ENCODE results near the gene TMEM164.

The TMEM164 gene

GRCh38 chrX:110173192-110174175 is 170.6 kb downstream of the TMEM164 start:
- no peak for DNase-seq

- DNase-seq, result no peak
These were observed 172.2 kb downstream of the TMEM164 start for GRCh38 chrX:110175146-110175545.

- DNase-seq, result no peak
These were observed 172.8 kb downstream of the TMEM164 start for GRCh38 chrX:110175696-110176095.

GRCh38 chrX:110178179-110178865 is 175.4 kb downstream of the TMEM164 start:
- DNase-seq, result no peak

GRCh38 chrX:110180176-110180927 is 177.4 kb downstream of the TMEM164 start:
- no peak for DNase-seq

DNA sequence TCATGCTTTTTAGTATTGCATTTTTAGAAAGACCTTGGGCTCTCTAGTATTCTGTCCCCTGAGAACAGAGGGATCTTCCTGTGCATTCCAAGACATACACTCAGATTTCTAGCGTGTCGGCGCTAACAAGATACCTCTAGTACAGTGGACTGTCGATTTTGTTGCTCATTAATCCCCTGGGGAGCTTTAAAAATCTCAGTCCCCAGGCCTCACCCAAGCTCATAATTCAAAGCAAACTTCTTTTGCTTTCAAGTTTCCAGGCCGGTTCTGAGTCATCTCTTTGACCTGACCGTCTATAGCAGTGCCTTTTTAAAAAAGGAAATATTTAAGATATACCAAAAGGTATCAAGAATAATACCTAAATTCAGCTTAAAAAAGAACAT is 178.0 kb downstream of the TMEM164 start:
- DNase-seq, result no peak

DNA sequence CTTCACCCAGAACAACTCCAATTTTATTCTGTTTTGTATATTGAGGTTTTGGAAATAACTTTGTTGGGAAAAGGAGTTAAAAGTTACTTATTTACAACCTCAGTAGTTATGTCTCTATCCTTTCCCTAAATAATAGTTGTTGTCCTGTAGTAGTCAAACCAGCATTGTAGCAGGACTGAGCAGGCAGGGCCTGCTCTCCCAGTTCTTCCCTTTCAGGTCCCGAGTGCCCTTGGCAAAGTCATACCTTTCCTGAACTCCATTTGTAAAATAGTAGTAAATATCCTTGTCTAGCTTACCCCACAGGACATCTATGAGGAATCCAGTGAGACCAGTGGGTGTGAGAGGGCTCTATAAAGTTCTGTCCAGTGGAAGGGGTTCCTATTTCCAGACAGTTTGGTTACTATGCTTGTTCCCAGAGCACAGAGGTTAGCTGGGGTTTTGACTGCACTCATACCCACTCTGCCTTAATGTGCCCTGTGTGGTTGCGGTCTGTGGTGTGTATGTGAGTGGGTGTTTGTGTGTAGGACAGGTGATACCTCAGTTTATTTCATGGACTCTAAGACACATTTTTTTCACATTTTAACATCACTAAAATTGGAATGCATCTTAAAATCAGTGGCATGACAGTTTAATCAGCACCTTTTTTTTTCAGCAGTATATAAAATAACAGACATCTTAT is 178.7 kb downstream of the TMEM164 start:
- DNase-seq, result no peak

DNA sequence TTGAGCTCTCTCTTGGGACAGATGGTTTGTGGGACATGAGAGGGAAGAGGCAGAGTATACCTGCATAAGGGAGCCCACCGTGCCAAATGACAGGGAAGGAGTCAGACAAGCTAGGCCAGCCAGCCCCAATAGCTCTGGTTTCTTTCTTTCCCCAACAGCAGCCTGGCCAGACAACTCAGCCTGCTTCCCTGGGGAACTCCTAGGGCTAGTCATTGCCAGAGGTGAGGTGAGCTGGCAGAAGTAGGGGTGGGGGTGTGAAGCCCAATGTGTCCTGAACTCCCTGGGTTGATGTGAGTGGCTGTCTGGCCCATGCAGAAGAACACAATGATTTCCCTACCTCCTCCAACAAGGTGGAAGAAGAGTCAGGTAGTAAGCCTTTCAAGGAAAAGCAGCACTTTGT is 179.4 kb downstream of the TMEM164 start:
- no peak for DNase-seq

- DNase-seq, result no peak
These were observed 180.0 kb downstream of the TMEM164 start for GRCh38 chrX:110182865-110183264.

- DNase-seq, result no peak
These were observed 180.4 kb downstream of the TMEM164 start for GRCh38 chrX:110183314-110183713.

- no peak for DNase-seq
These were observed 186.0 kb downstream of the TMEM164 start for GRCh38 chrX:110188701-110189558.

- DNase-seq, result no peak
These were observed 189.6 kb downstream of the TMEM164 start for GRCh38 chrX:110192516-110192915.

DNA sequence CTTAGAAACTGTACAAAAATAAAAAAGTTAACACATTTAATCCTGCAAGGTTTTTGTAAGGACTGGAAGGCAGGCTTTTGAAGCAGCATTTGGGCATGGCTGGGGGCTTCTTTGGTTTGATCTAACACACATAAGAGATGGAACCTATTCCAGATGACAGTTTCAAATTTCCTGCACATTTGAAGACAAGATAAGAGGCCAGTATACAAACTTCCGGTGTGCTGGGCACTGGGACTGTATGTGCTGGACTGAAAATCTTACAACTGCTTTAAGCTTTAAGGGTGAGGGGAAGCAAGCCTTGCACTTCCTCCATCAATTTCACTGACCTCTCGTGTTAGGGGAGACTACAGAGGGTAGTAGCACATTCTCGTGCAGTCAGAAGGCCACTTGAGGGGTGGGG is 192.1 kb downstream of the TMEM164 start:
- DNase-seq, result no peak

DNA sequence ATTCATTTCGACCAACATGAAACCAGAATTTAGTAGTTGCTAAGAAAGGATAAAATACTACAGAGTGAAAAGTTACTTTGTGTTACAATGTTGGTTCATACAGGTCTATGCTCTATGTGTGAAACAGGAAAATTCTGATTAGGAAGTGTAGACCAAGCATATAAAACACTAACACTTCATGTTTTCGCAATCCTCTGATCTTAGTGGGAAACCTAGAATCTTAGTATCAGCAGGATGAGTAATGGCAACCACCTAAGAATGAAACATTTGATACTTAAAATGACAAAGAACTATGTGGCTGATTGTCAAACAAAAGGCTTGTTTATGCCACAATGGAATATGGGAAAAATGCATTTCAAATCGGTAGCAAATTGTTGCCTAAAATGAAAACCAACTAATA is 198.9 kb downstream of the TMEM164 start:
- no peak for DNase-seq

DNA sequence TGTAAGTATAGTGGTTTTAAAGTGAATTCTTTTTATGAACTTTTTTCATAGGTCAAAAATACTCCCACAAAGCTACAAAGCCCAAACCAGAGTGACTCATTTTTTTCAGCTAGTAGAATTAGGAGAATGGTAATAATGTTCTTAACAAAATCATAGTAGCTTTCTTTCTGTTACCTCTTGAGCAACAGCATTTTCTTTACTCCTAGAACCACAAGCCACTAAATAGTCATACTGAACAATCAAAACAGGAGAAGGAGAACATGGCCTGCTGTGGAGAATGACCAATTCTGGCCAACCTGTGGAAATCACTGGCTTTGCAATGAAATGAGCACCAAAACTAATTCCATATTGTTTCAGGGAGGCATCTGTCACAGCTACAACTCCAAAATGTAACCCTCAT is 202.1 kb downstream of the TMEM164 start:
- DNase-seq, result no peak

DNA sequence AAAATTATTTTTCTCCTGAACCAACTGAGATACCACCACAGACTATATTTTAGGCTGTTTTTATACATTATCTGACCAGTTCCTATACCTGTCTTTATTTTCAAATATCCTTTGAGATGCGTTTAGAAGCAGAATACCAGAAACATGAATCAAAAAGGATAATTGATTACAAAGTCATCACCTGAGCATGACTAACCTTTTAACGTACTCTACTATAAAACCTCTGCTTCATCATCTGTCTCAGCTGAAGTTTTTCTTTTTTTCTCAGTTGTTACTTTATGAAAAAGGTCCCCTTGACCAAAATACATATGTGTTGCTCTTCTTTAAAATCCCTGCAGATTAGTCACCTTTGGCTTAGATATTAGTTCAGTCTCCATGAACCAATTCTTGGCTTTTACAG is 205.2 kb downstream of the TMEM164 start:
- no peak for DNase-seq

DNA sequence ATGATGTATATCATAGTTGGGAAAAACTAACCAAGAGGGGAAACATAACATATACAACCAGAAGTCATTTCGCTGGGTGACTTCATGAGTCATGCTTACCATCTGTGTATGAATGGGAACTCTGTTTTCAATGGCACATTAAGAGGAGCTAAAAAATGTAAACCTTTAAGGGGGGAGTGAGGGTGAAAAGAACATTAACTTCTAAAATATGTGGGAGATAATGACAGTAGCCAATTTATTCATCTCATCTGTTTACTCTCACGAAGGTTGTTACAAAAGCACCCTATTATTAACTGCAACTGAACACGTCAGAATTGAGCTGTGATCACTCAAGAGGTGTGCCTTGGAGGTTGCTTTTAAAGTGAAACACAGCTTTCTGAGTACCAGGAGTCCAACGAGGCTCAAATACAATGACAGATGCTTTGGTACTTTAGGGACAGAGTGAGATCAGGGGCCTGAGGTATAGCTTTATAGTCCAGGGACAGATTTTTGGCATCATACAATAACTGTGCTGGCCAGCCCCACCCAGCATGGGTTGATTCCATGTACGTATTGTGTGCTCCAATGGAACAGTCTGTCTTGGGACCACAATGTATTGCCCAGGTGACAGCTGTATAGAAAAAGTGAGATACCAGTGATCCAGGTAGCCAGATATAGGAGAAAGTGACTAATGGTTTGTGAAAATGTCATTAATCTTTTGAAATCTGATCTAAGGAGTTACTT is 207.7 kb downstream of the TMEM164 start:
- no peak for DNase-seq

DNA sequence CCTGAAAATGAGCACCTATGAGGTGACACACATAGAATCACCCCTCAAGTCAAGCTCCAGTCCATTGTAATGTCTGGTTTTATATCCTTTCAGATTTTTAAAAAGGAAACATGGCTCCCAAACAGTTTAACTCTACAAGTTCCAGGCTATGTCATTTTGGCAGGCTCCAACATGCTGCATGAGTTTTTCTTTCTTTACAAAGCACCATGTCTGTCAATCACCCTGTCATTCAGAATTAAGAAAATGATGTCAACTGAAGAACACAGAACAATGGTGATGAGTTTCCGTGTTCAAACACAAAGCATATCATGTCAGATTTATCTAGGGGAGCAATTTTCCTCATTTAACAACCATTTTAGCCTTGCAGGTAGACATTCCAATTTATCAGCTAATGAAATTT is 208.4 kb downstream of the TMEM164 start:
- DNase-seq, result no peak

DNA sequence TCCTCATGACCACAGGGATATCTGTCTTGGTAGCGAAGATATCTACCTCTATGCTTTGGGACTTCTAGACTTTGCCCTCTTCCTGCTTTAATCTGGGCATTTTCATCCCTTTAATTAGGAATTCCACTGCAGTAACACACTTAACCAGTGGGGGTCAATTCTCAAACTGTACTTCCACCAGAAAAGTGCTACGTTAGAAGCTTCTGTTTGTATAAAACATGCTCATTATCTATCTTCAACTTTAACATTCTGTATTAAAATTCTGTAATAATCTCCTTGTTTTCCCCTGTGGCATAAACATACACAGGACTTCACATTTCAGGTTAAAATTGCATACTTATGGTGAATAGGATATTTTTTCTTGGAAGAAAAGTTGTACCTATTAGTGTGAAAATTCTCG is 209.4 kb downstream of the TMEM164 start:
- no peak for DNase-seq

- no peak for DNase-seq
These were observed 210.3 kb downstream of the TMEM164 start for GRCh38 chrX:110213183-110213582.

- no peak for DNase-seq
These were observed 211.8 kb downstream of the TMEM164 start for GRCh38 chrX:110214684-110215083.

Measured in activated CD4-positive, CD25-positive, alpha-beta regulatory T cell treated with anti-CD3 and anti-CD28 coated beads, Interleukin-2, amount 50 U/mL, for 72 hours (primary cell).